ENCODE data around the gene CAMSAP1.

- no peak for TF ChIP-seq CTCF (IDR thresholded peaks at IDR 0.05)
- no peak for TF ChIP-seq POLR2A (IDR thresholded peaks at IDR 0.05)
Measured at GRCh38 chr9:135896205-135896604, 11.1 kb downstream of the CAMSAP1 start.

Data from lower leg skin (tissue), 3 donors.